H1 (cell line): Measurements from ENCODE around the gene UHRF1. TPM values are rescaled to one million over a fixed set of nuclear protein-coding genes. Genes with fewer than 3 reads are reported as not detected.

ENCODE experiments used
- BRCA1 ChIP-seq: IDR thresholded peaks from 2 replicates; pipeline ENCODE4 v1.6.1; 2012; ENCODE audit warnings: low read depth, low read length, improper control_type of control experiment
- CTBP2 ChIP-seq: IDR thresholded peaks from 2 replicates; pipeline ENCODE4 v1.7.0; 2011; ENCODE audit warnings: borderline replicate concordance, mild to moderate bottlenecking, moderate library complexity, mixed read lengths, low read length; ENCODE audit not compliant: insufficient read depth, insufficient read length
- HDAC2 ChIP-seq, 2 experiments: fragments of 300-600 bp in 1 of 2; sonication (generic) in 1 of 2; IDR thresholded peaks; 2 replicates each; pipeline ENCODE4 v1.6.1; 2011 to 2012; ENCODE audit warnings: low read depth in 2 of 2, low read length in 2 of 2, mild to moderate bottlenecking in 2 of 2, moderate library complexity in 2 of 2, borderline replicate concordance in 1 of 2, inconsistent platforms in 1 of 2
- PHF8 ChIP-seq: fragments of 200-600 bp; sonication (generic); conservative IDR thresholded peaks from 2 replicates; pipeline ENCODE4 v1.7.1; 2012; ENCODE audit warnings: low read depth, mild to moderate bottlenecking, inconsistent platforms, low read length, moderate library complexity
- polyA plus RNA-seq, 7 experiments: library from polyadenylated mRNA; depleted of rRNA in 3 of 7; stranded (reverse) in 5 of 7; unstranded in 2 of 7; fragments of >200 nt in 5 of 7; fragments of 200-250 nt in 2 of 7; gene quantifications; 1 replicate in 5 of 7; 2 replicates in 1 of 7; 4 replicates in 1 of 7; pipeline versions ENCODE4 v1.2.1 to v1.2.3, GENCODE V29; 2011 to 2013; ENCODE audit warnings: missing spikeins in 2 of 7, mixed read lengths in 2 of 7
- total RNA-seq: library from RNA; stranded (reverse); fragmentation: NEBNext Ultra II Directional; extraction: Animal tissue kit (Norgen Biotek cat#: 25700); gene quantifications from 2 replicates; pipeline ENCODE4 v1.2.1, GENCODE V29; 2021

Gene UHRF1
- total and polyA plus RNA-seq, 2 of the 8 experiments (the other 6 are each of a cell fraction or from before 2014, with no cell fraction given): 14.7 to 65.8 TPM

DNA sequence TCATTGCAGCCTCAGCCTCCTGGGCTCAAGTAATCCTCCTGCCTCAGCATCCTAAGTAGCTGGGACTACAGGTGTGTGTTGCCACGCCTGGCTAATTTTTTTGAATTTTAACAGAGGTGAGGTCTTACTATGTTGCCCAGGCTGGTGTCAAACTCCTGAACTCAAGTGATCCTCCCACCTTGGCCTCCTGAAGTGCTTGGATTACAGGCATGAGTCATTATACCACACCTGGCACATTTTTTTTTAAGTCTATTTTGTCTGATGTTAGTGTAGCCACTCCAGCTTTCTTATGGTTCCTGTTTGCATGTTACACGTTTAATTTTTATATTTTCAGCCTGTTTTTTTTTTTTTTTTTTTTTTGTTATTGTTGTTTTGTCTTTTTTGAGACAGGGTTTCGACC, 84.4 kb downstream of the UHRF1 start (continued):
- TF ChIP-seq HDAC2 (IDR thresholded peaks at IDR 0.05; ENCODE audit: borderline replicate concordance in 1 of 2, low read depth in 2 of 2, low read length in 2 of 2) (no peak), PHF8 (no peak), CTBP2 (no peak), BRCA1 (no peak)
